GM08714 (cell line): ENCODE data around the gene HECTD4.
A peak's percentile ranks its signal among the peaks of the same experiment; 100 is the strongest.
"Not testable (repeated sequence)": the region's sequence is repeated elsewhere in the genome, so short reads cannot be mapped to it uniquely, and the experiment has no call there.

Experiments
- H3K4me3 ChIP-seq: fragments of 200-500 bp; sonication (Bioruptor generic); 2 replicates; pipeline ENCODE4 v1.5.1; 2014; ENCODE audit warnings: mild to moderate bottlenecking, low read length, inconsistent platforms
- ZNF274 ChIP-seq: IDR thresholded peaks from 2 replicates; pipeline ENCODE4 v1.6.1; 2012; ENCODE audit warnings: mild to moderate bottlenecking, low read depth, low read length

Gene HECTD4

GRCh38 chr12:112381883-112382796 is at the start of gene HECTD4:
Gene HECTD4, minus strand, starts transcription at chr12:112382431. Its CDS starts 303 bp downstream, at chr12:112382128.
- H3K4me3 ChIP-seq = peak within 1 kb of the TSS; percentile 76
- TF ChIP-seq ZNF274 = no peak

- no peak for TF ChIP-seq ZNF274
- H3K4me3 ChIP-seq = no peak overlapping the region
Measured at GRCh38 chr12:112431965-112432364, 49.7 kb upstream of the HECTD4 start.

- H3K4me3 ChIP-seq = no peak overlapping the region
- no peak for TF ChIP-seq ZNF274
Measured at GRCh38 chr12:112430929-112431328, 48.7 kb upstream of the HECTD4 start.

GRCh38 chr12:112427760-112428159 is 45.5 kb upstream of the HECTD4 start:
- TF ChIP-seq ZNF274 = no peak
- H3K4me3 ChIP-seq = no peak overlapping the region

- no peak overlapping the region for H3K4me3 ChIP-seq
- TF ChIP-seq ZNF274 = no peak
Measured at GRCh38 chr12:112425582-112426382, 43.6 kb upstream of the HECTD4 start.

GRCh38 chr12:112424126-112424525 is 41.9 kb upstream of the HECTD4 start:
- no peak for TF ChIP-seq ZNF274
- no peak overlapping the region for H3K4me3 ChIP-seq

- TF ChIP-seq ZNF274 = no peak
Measured at GRCh38 chr12:112422531-112422930, 40.3 kb upstream of the HECTD4 start.

GRCh38 chr12:112421363-112421762 is 39.1 kb upstream of the HECTD4 start:
- H3K4me3 ChIP-seq = no peak overlapping the region
- TF ChIP-seq ZNF274 = no peak

More at GRCh38 chr12:112422531-112422930, 40.3 kb upstream of the HECTD4 start:
- H3K4me3 ChIP-seq = no peak overlapping the region

GRCh38 chr12:112420740-112421139 is 38.5 kb upstream of the HECTD4 start:
- no peak overlapping the region for H3K4me3 ChIP-seq
- no peak for TF ChIP-seq ZNF274

GRCh38 chr12:112419297-112420133 is 37.3 kb upstream of the HECTD4 start:
- no peak for TF ChIP-seq ZNF274
- peak overlapping the region; percentile 96 for H3K4me3 ChIP-seq

- H3K4me3 ChIP-seq = peak within 1 kb of the TSS; percentile 96
Measured at GRCh38 chr12:112418608-112419296, 36.5 kb upstream of the HECTD4 start, which contains the start of gene PTPN11. Gene PTPN11, plus strand, starts transcription at chr12:112418947. Its CDS starts 165 bp downstream, at chr12:112419112.

GRCh38 chr12:112418273-112418607 is 36.0 kb upstream of the HECTD4 start:
- no peak for TF ChIP-seq ZNF274
- peak overlapping the region; percentile 96 for H3K4me3 ChIP-seq

More at GRCh38 chr12:112418608-112419296, 36.5 kb upstream of the HECTD4 start, which contains the start of gene PTPN11:
- no peak for TF ChIP-seq ZNF274

GRCh38 chr12:112415457-112415856 is 33.2 kb upstream of the HECTD4 start:
- H3K4me3 ChIP-seq = not testable (repeated sequence)
